ENCODE data around the gene NOS1AP.

NOS1AP gene

GRCh38 chr1:162186026-162186374 is 116.5 kb downstream of the NOS1AP start:
- Histone ChIP-seq H4K20me1 (ENCODE audit: insufficient read depth, low read length) (no peaks in the 10 kb centered on the region), H3K27me3 (ENCODE audit: insufficient read depth, low read length) (no peaks in the 10 kb centered on the region), H3K36me3 (ENCODE audit: insufficient read depth, low read length) (no peaks in the 10 kb centered on the region), H3K9me3 (ENCODE audit: low read length) (no peaks in the 10 kb centered on the region), H3K9me2 (ENCODE audit: low read depth, low read length) (no peaks in the 10 kb centered on the region), H3K4me2 (ENCODE audit: low read length) (no peak overlapping the region), H3K27ac (ENCODE audit: low read depth, low read length, poor library complexity, severe bottlenecking) (no peak overlapping the region), H3K4me1 (ENCODE audit: insufficient read depth, low read length, severe bottlenecking) (no peaks in the 10 kb centered on the region), H3K79me2 (ENCODE audit: insufficient read depth, low read length) (no peaks in the 10 kb centered on the region), H3K9ac (ENCODE audit: low read length) (no peak overlapping the region), H3F3A (ENCODE audit: insufficient read depth, low read length) (no peaks in the 10 kb centered on the region), H3K4me3 (ENCODE audit: low read depth, low read length, poor library complexity, severe bottlenecking) (no peak overlapping the region), H2AFZ (ENCODE audit: low read length) (no peak overlapping the region)
- no peak for TF ChIP-seq EZH2 (IDR thresholded peaks at IDR 0.05; ENCODE audit: borderline replicate concordance, low read length)
- TF ChIP-seq, protein P1, sequence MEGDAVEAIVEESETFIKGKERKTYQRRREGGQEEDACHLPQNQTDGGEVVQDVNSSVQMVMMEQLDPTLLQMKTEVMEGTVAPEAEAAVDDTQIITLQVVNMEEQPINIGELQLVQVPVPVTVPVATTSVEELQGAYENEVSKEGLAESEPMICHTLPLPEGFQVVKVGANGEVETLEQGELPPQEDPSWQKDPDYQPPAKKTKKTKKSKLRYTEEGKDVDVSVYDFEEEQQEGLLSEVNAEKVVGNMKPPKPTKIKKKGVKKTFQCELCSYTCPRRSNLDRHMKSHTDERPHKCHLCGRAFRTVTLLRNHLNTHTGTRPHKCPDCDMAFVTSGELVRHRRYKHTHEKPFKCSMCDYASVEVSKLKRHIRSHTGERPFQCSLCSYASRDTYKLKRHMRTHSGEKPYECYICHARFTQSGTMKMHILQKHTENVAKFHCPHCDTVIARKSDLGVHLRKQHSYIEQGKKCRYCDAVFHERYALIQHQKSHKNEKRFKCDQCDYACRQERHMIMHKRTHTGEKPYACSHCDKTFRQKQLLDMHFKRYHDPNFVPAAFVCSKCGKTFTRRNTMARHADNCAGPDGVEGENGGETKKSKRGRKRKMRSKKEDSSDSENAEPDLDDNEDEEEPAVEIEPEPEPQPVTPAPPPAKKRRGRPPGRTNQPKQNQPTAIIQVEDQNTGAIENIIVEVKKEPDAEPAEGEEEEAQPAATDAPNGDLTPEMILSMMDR (IDR thresholded peaks at IDR 0.05; ENCODE audit: low read length): no peak

DNA sequence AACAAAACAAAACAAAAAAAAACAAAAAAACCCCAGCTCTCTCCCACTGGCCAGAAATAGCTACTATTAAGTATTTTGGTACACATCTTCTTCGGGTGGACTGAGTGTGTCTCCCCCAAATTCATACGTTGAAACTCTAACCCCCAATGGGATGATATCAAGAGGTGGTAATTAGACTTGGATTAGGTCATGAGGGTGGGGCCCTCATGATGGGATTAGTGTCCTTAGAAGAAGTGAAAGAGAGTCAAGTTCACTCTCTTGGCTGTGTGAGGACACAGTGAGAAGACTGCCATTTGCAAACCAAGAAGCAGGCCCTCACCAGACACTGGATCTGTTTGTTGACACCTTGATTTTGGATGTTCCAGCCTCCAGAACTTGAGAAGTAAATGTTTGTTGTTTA is 116.9 kb downstream of the NOS1AP start:
- Histone ChIP-seq H3K9me2 (ENCODE audit: low read depth, low read length) (no peaks in the 10 kb centered on the region), H4K20me1 (ENCODE audit: insufficient read depth, low read length) (no peaks in the 10 kb centered on the region), H3K36me3 (ENCODE audit: insufficient read depth, low read length) (no peaks in the 10 kb centered on the region), H3K79me2 (ENCODE audit: insufficient read depth, low read length) (no peaks in the 10 kb centered on the region), H2AFZ (ENCODE audit: low read length) (no peak overlapping the region), H3K4me2 (ENCODE audit: low read length) (no peak overlapping the region), H3K9me3 (ENCODE audit: low read length) (no peaks in the 10 kb centered on the region), H3K27me3 (ENCODE audit: insufficient read depth, low read length) (no peaks in the 10 kb centered on the region), H3K4me3 (ENCODE audit: low read depth, low read length, poor library complexity, severe bottlenecking) (no peak overlapping the region), H3K27ac (ENCODE audit: low read depth, low read length, poor library complexity, severe bottlenecking) (no peak overlapping the region), H3K4me1 (ENCODE audit: insufficient read depth, low read length, severe bottlenecking) (no peaks in the 10 kb centered on the region), H3K9ac (ENCODE audit: low read length) (no peak overlapping the region), H3F3A (ENCODE audit: insufficient read depth, low read length) (no peaks in the 10 kb centered on the region)
- no peak for TF ChIP-seq EZH2 (IDR thresholded peaks at IDR 0.05; ENCODE audit: borderline replicate concordance, low read length)
- TF ChIP-seq, protein P1 (IDR thresholded peaks at IDR 0.05; ENCODE audit: low read length): no peak

DNA sequence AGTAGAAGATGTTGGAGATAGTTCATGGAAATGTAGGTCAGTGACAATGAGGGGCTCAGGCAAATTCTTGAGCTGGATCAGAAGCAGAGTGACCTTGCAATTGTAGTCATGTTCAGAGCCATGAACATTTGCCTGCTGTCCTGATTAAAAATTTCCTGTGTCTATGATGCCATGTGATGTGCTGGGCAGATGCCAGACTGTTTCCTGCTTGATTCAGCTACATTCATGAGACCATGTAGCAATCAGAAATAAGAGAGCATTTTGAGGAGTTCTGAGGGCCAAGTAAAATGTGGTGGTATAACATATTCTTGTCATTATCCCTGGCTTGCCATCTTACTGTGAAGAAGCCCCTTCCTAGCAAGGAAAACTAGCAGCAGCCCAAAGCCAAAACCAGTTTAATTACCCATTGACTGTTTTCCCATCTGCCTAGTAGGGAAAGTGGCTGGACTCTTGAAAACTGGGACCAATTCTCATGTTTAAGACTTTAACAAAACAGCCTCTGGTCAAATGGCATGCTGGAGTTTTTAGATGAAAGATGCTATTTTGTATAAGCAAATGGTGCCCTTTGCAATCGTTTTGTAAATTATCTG is 118.3 kb downstream of the NOS1AP start:
- no peaks in the 10 kb centered on the region for H3K36me3 ChIP-seq (ENCODE audit: insufficient read depth, low read length)
- no peaks in the 10 kb centered on the region for H3K27me3 ChIP-seq (ENCODE audit: insufficient read depth, low read length)
- no peak overlapping the region for H3K9ac ChIP-seq (ENCODE audit: low read length)
- no peaks in the 10 kb centered on the region for H4K20me1 ChIP-seq (ENCODE audit: insufficient read depth, low read length)
- no peak overlapping the region for H3K4me2 ChIP-seq (ENCODE audit: low read length)
- H3K4me1 ChIP-seq (ENCODE audit: insufficient read depth, low read length, severe bottlenecking): no peaks in the 10 kb centered on the region
- H3K9me3 ChIP-seq (ENCODE audit: low read length): no peaks in the 10 kb centered on the region
- no peaks in the 10 kb centered on the region for H3F3A ChIP-seq (ENCODE audit: insufficient read depth, low read length)
- no peak overlapping the region for H2AFZ ChIP-seq (ENCODE audit: low read length)
- no peak overlapping the region for H3K27ac ChIP-seq (ENCODE audit: low read depth, low read length, poor library complexity, severe bottlenecking)
- no peaks in the 10 kb centered on the region for H3K79me2 ChIP-seq (ENCODE audit: insufficient read depth, low read length)
- no peak overlapping the region for H3K4me3 ChIP-seq (ENCODE audit: low read depth, low read length, poor library complexity, severe bottlenecking)
- TF ChIP-seq, protein P1 (IDR thresholded peaks at IDR 0.05; ENCODE audit: low read length): no peak
- no peak for TF ChIP-seq EZH2 (IDR thresholded peaks at IDR 0.05; ENCODE audit: borderline replicate concordance, low read length)
- H3K9me2 ChIP-seq (ENCODE audit: low read depth, low read length): no peaks in the 10 kb centered on the region

All from OCI-LY1 (cell line).